ENCODE results near the gene ACTMAP. TPM values are rescaled to one million over a fixed set of nuclear protein-coding genes. Genes with fewer than 3 reads are reported as not detected.

Gene ACTMAP
- polyA plus RNA-seq, 1 donor = 16.6 TPM

DNA sequence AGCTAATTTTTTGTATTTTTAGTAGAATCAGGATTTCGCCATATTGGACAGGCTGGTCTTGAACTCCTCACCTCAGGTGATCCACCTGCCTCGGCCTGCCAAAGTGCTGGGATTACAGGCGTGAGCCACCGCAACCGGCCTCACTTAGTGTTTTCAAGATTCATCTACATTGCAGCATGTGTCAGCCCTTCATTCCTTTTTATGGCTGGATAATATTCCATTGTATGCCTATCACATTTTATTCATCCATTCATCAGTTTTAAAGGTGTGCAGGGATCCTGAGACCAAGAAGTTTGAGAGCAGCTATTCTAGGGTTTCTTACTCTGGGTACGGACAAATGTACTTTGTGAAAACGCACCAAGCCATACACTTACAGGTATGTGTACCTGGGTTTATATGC, 42.7 kb downstream of the ACTMAP start:
- Histone ChIP-seq H3K4me3 (ENCODE audit: low read length) (no peak overlapping the region), H3K36me3 (ENCODE audit: control insufficient read depth, insufficient read depth, low read length) (peaks cover 72% of the 10 kb centered on the region), H3K27ac (ENCODE audit: low read length) (no peak overlapping the region), H3K27me3 (ENCODE audit: control insufficient read depth, insufficient read depth, low read length) (no peaks in the 10 kb centered on the region), H3K4me1 (ENCODE audit: control insufficient read depth, insufficient read depth, low read length) (peaks cover 2% of the 10 kb centered on the region), H3K9me3 (ENCODE audit: control insufficient read depth, low read depth, low read length) (no peaks in the 10 kb centered on the region)
- 100% methylated on average over 1 of the region's 7 CpGs for WGBS (ENCODE audit: insufficient coverage, low lambda C conversion rate)
- no peak for DNase-seq

DNA sequence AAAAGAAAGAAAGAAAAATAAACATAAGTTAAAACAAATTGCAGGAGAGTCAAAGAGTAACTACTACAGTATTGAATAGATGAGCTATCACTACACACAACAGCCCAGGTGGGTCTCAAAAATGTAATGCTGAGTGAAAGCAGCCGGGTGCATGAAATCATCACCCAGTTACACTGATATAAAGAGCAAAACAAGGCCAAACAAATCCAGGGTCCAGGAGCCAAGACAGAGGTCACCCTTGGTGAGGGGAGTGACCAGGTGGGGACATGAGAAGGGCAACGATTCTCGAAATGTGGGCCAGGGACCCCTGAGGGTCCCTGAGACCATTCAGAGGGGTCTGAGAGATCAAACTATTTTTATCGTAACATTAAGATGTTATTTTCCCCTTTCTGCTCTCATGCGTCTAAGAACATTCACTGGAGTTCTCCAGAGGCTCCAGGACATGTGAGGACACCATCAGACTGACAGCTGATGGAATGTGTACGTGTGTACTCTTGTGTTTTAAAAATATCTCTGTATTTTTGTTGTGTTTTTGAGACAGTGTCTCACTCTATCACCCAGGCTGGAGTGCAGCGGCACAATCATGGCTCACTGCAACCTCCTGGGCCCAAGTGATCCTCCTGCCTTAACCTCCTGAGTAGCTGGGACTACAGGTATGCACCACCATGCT, 44.2 kb downstream of the ACTMAP start:
- H3K36me3 ChIP-seq (ENCODE audit: control insufficient read depth, insufficient read depth, low read length) = peaks cover 78% of the 10 kb centered on the region
- no peak overlapping the region for H3K4me3 ChIP-seq (ENCODE audit: low read length)
- H3K9me3 ChIP-seq (ENCODE audit: control insufficient read depth, low read depth, low read length) = no peaks in the 10 kb centered on the region
- WGBS (ENCODE audit: insufficient coverage, low lambda C conversion rate) = no CpG with 5 or more reads among the region's 7 CpGs
- H3K4me1 ChIP-seq (ENCODE audit: control insufficient read depth, insufficient read depth, low read length) = peaks cover 2% of the 10 kb centered on the region
- no peaks in the 10 kb centered on the region for H3K27me3 ChIP-seq (ENCODE audit: control insufficient read depth, insufficient read depth, low read length)
- no peak for DNase-seq
- no peak overlapping the region for H3K27ac ChIP-seq (ENCODE audit: low read length)

DNA sequence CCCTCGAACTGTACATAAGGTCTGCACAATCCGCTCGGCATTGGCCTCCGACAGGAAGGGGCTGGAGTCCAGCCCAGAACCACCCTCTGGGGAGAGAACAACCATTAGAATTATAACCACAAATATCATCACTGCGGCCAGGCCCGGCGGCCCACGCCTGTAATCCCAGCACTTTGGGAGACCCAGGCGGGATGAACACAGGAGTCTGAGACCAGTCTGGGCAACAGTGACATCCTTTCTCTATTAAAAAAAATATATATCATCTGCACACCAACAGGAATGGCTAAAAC, 45.0 kb downstream of the ACTMAP start:
- H3K4me3 ChIP-seq (ENCODE audit: low read length) = no peak overlapping the region
- no peak for DNase-seq
- no peak overlapping the region for H3K27ac ChIP-seq (ENCODE audit: low read length)
- no peaks in the 10 kb centered on the region for H3K9me3 ChIP-seq (ENCODE audit: control insufficient read depth, low read depth, low read length)
- 90% methylated on average over 4 of the region's 9 CpGs for WGBS (ENCODE audit: insufficient coverage, low lambda C conversion rate)
- no peaks in the 10 kb centered on the region for H3K27me3 ChIP-seq (ENCODE audit: control insufficient read depth, insufficient read depth, low read length)
- H3K4me1 ChIP-seq (ENCODE audit: control insufficient read depth, insufficient read depth, low read length) = peaks cover 2% of the 10 kb centered on the region
- peaks cover 81% of the 10 kb centered on the region for H3K36me3 ChIP-seq (ENCODE audit: control insufficient read depth, insufficient read depth, low read length)

DNA sequence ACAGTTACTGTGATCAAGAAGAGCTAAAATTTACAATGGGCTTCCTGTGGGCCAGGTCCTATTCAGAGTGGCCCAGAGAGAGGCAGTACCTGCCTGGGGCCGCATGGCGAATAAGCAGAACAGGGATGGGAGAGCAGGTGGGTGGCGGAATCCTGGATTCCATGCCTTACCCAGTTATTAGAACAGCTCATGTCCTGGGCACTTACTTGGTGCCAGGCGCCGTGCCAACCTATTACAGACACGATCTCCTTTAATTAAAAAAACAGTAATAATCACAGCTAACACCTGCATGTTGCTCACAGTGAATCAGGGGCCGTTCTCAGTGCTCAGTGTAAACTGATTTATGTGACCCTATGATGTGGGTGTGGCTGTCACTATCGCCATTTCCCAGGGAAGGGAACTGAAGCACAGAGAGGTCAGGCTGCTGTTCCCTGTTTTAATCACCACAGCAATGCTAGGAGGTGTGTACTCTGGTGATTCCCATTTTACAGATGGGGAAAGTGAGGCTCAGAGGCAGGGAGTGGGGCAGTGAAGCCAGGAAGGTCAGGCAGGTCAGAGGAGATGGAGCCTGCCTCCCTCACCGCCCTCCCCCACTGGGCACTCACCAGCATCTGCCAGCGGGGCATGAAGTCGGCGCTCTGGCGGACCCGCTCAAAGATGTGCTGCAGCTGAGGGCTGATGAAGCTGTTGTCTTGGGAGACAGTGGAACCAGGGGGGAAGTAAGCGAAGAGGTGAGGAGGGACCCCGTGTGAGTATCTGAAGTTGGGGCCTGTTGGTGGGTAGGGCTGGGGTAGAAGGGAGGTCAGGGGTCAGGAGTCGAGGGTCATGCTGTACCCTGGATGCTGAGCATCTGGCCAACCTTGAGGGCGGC, 45.6 kb downstream of the ACTMAP start:
- Histone ChIP-seq H3K36me3 (ENCODE audit: control insufficient read depth, insufficient read depth, low read length) (peaks cover 84% of the 10 kb centered on the region), H3K4me3 (ENCODE audit: low read length) (no peak overlapping the region), H3K4me1 (ENCODE audit: control insufficient read depth, insufficient read depth, low read length) (peaks cover 2% of the 10 kb centered on the region), H3K27me3 (ENCODE audit: control insufficient read depth, insufficient read depth, low read length) (no peaks in the 10 kb centered on the region), H3K9me3 (ENCODE audit: control insufficient read depth, low read depth, low read length) (no peaks in the 10 kb centered on the region), H3K27ac (ENCODE audit: low read length) (no peak overlapping the region)
- WGBS (ENCODE audit: insufficient coverage, low lambda C conversion rate) = 100% methylated on average over 3 of the region's 18 CpGs
- DNase-seq = no peak

DNA sequence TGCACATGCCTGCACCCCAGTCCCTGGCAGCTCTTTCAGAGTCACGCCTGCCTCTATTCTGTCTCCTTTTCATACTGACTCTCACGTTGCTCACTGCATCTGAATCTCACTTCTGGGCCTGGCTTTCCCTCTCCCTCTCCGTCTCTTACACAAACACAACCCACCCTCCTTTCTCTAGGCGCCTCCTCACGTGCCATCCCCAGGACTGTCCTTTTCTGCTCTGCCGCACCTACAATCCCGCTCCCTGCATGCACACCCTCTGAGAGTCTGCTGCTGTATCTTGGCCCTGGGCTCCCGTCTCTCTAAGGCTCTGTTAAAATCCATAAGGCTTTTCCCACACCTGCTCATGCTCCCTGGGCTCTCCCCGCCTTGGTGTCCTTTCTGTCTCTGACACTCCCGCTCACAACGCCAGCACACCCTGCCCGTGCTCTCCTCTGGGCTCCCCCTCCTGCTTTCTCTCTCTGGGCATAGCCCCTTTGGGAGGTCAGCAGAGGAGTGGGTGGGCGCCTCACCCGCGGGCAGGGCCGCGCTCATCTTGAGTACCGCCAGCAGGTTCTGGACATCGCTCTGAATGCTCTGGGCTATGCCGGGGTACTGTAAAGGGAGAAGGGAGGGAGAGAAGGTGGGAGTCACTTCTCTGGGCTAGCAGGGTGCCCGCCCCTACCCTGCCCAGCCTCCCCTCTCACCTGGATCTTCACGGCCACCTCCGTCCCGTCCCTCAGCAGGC, 47.1 kb downstream of the ACTMAP start:
- DNase-seq = no peak
- peaks cover 81% of the 10 kb centered on the region for H3K36me3 ChIP-seq (ENCODE audit: control insufficient read depth, insufficient read depth, low read length)
- WGBS (ENCODE audit: insufficient coverage, low lambda C conversion rate) = 100% methylated on average over 5 of the region's 24 CpGs
- no peak overlapping the region for H3K27ac ChIP-seq (ENCODE audit: low read length)
- peaks cover 2% of the 10 kb centered on the region for H3K4me1 ChIP-seq (ENCODE audit: control insufficient read depth, insufficient read depth, low read length)
- H3K4me3 ChIP-seq (ENCODE audit: low read length) = no peak overlapping the region
- H3K9me3 ChIP-seq (ENCODE audit: control insufficient read depth, low read depth, low read length) = no peaks in the 10 kb centered on the region
- no peaks in the 10 kb centered on the region for H3K27me3 ChIP-seq (ENCODE audit: control insufficient read depth, insufficient read depth, low read length)

DNA sequence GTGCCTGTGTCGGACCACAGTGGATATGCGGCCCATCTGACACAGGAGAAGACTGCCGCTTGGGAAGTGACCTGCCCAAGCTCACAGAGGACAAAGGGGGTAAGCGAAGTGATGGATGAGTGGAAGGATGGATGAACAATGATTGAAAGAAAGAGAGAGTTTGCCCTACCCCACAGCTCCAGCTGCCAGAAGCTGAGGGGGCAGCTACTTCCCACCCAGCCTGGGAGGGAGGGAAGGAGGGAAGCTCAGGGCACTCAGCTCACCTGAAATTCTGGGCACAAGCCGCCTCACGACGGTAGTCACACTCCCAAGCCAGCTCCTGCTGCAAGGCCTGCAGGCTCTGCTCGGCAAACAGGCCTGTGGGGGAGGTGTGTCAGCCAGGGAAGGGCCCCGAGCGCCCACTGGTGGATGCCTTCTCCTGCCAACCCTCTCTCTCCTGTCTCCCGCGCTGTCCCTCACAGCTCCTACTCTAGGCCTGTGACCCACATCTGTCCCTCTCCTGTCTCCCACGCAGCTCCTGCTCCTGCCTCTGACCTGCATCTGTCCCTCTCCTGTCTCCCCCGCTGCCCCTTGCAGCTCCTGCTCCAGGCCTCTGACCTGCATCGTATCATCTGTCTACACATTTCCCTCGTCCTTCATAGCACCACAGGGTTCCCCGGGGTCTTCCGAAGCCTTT, 47.8 kb downstream of the ACTMAP start:
- peaks cover 76% of the 10 kb centered on the region for H3K36me3 ChIP-seq (ENCODE audit: control insufficient read depth, insufficient read depth, low read length)
- DNase-seq = peak in 1 of 2 donors; percentile 40

DNA sequence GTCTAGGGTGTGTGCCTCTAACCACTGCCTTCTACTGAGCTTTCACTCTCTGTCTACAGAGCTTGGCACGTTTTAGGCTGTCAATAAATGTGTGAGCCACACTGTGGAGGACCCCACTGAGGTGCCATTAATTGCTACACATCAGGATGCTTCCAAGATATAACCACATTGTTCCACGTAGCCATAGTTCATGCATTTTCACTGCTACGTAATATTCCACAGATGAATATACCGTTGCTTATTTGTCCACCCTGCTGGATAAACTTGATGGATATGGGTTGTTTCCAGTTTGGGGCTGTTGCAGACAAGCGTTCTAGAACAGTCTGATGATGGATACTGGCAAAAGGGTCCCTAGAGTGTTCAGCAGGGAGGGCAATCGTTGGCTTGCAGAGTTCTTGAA, 48.5 kb downstream of the ACTMAP start:
- H3K36me3 ChIP-seq (ENCODE audit: control insufficient read depth, insufficient read depth, low read length) = peaks cover 78% of the 10 kb centered on the region
- H3K4me3 ChIP-seq (ENCODE audit: low read length) = no peak overlapping the region
- peaks cover 2% of the 10 kb centered on the region for H3K4me1 ChIP-seq (ENCODE audit: control insufficient read depth, insufficient read depth, low read length)
- no peak overlapping the region for H3K27ac ChIP-seq (ENCODE audit: low read length)
- H3K9me3 ChIP-seq (ENCODE audit: control insufficient read depth, low read depth, low read length) = no peaks in the 10 kb centered on the region
- DNase-seq = no peak
- no peaks in the 10 kb centered on the region for H3K27me3 ChIP-seq (ENCODE audit: control insufficient read depth, insufficient read depth, low read length)
- WGBS (ENCODE audit: insufficient coverage, low lambda C conversion rate) = no CpG with 5 or more reads among the region's 6 CpGs

More for the DNA sequence above, 47.8 kb downstream of the ACTMAP start:
- Histone ChIP-seq H3K4me3 (ENCODE audit: low read length) (no peak overlapping the region), H3K27me3 (ENCODE audit: control insufficient read depth, insufficient read depth, low read length) (no peaks in the 10 kb centered on the region), H3K27ac (ENCODE audit: low read length) (no peak overlapping the region), H3K9me3 (ENCODE audit: control insufficient read depth, low read depth, low read length) (no peaks in the 10 kb centered on the region), H3K4me1 (ENCODE audit: control insufficient read depth, insufficient read depth, low read length) (peaks cover 2% of the 10 kb centered on the region)
- 68% methylated on average over 5 of the region's 18 CpGs for WGBS (ENCODE audit: insufficient coverage, low lambda C conversion rate)

DNA sequence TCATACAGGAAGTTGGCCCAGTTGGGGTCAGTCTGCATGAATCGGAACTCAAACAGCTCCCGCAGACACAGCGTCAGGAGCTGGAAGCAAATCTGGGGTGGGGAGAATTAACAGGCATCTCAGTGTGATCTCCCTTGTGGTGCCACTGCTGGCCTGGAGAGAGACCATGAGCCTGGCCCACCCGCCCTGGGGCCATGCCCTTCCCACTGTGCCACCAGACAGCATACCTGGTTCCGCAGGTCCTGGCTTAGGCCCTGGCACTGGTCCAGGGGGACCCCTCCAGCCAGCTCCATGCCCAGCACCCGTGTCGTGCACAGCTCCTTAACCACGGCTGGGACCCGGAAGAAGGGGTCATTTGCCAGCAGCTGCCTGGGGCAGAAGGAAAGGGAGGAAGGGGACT, 50.2 kb downstream of the ACTMAP start:
- DNase-seq = no peak
- Histone ChIP-seq H3K9me3 (ENCODE audit: control insufficient read depth, low read depth, low read length) (no peaks in the 10 kb centered on the region), H3K27me3 (ENCODE audit: control insufficient read depth, insufficient read depth, low read length) (no peaks in the 10 kb centered on the region), H3K27ac (ENCODE audit: low read length) (no peak overlapping the region), H3K4me1 (ENCODE audit: control insufficient read depth, insufficient read depth, low read length) (peaks cover 2% of the 10 kb centered on the region), H3K36me3 (ENCODE audit: control insufficient read depth, insufficient read depth, low read length) (peaks cover 74% of the 10 kb centered on the region), H3K4me3 (ENCODE audit: low read length) (no peak overlapping the region)
- WGBS (ENCODE audit: insufficient coverage, low lambda C conversion rate) = no CpG with 5 or more reads among the region's 9 CpGs

DNA sequence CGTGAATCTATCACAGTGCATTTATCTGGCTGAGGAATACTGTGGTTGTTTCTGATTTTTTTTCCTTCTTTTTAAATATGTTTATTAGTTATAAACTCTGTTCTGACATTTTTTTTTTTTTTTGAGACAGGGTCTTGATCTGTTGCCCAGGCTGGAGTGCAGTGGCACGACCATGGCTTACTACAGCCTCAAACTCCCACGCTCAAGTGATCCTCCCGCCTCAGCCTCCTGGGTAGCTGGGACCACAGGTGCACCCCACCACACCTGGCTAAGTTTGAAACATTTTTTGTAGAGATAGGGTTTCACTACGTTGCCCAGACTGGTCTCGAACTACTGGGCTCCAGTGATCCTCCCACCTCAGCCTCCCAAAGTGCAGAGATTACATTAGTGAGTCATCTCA, 53.3 kb downstream of the ACTMAP start:
- H3K4me3 ChIP-seq (ENCODE audit: low read length) = no peak overlapping the region
- DNase-seq = no peak
- 100% methylated on average over 3 of the region's 6 CpGs for WGBS (ENCODE audit: insufficient coverage, low lambda C conversion rate)
- H3K9me3 ChIP-seq (ENCODE audit: control insufficient read depth, low read depth, low read length) = no peaks in the 10 kb centered on the region
- no peak overlapping the region for H3K27ac ChIP-seq (ENCODE audit: low read length)
- peaks cover 71% of the 10 kb centered on the region for H3K36me3 ChIP-seq (ENCODE audit: control insufficient read depth, insufficient read depth, low read length)
- H3K27me3 ChIP-seq (ENCODE audit: control insufficient read depth, insufficient read depth, low read length) = no peaks in the 10 kb centered on the region
- no peaks in the 10 kb centered on the region for H3K4me1 ChIP-seq (ENCODE audit: control insufficient read depth, insufficient read depth, low read length)

DNA sequence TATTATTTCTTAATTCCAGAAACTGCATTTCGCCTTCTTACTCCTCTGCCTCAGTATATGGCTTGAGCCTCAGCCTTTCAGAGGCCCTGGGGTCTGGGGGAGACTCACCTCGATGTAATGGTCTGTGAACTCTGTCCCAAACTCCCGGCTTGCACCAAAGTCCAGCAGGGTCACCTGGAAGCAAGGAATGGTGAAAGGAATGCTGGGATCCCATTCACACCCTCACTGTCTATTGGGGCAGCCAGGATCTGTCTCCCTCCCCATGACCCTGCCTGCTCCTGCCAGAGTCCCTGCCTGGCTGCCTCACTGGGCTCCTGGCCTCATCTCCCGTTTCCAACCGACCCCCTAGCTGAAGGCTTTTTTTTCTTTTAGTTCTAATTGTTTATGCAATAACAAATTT, 54.4 kb downstream of the ACTMAP start:
- Histone ChIP-seq H3K4me1 (ENCODE audit: control insufficient read depth, insufficient read depth, low read length) (peaks cover 3% of the 10 kb centered on the region), H3K4me3 (ENCODE audit: low read length) (no peak overlapping the region), H3K36me3 (ENCODE audit: control insufficient read depth, insufficient read depth, low read length) (peaks cover 66% of the 10 kb centered on the region), H3K27ac (ENCODE audit: low read length) (no peak overlapping the region), H3K27me3 (ENCODE audit: control insufficient read depth, insufficient read depth, low read length) (no peaks in the 10 kb centered on the region), H3K9me3 (ENCODE audit: control insufficient read depth, low read depth, low read length) (no peaks in the 10 kb centered on the region)
- no CpG with 5 or more reads among the region's 5 CpGs for WGBS (ENCODE audit: insufficient coverage, low lambda C conversion rate)
- DNase-seq = no peak
